ENCODE results near the gene PCDHGB4. TPM values are rescaled to one million over a fixed set of nuclear protein-coding genes. Genes with fewer than 3 reads are reported as not detected.

Gene PCDHGB4
- total and polyA plus RNA-seq, 9 of the 15 experiments (the other 6 are each of a cell fraction or from before 2014, with no cell fraction given), result 0.01 to 0.14 (median 0.03) TPM; not detected in 5

GRCh38 chr5:141366016-141366896, 21.2 kb upstream of the PCDHGB4 start:
- no peaks in the 10 kb centered on the region for H3K36me3 ChIP-seq (ENCODE audit: control insufficient read depth, insufficient read depth, low read length)
- ChIA-PET POLR2A (no interaction called here), CTCF (ENCODE audit: low intra/inter-chr PET ratio) (no interaction called here)
- no peak for DNase-seq (ENCODE audit: extremely low read depth in 1 of 4, low spot score in 3 of 4)
- in situ Hi-C loops (cut with MboI) (no loop called here), intact Hi-C loops (cut with micrococcal nuclease) (no loop called here)
- H3K4me2 ChIP-seq (ENCODE audit: insufficient read depth, low read length), result no peak overlapping the region
- TF ChIP-seq CREBBP (IDR thresholded peaks at IDR 0.05; ENCODE audit: low read depth, low read length) (no peak), ZNF75A (CRISPR knock-in tag; IDR thresholded peaks at IDR 0.05) (0 out of 2 replicates have a peak, but pooled peaks have one; percentile 64), MEF2D (tag; conservative IDR thresholded peaks at IDR 0.05; ENCODE audit: low read depth) (no peak), ZFP36 (IDR thresholded peaks at IDR 0.05; ENCODE audit: low read depth, low read length, partially characterized antibody) (no peak), NFRKB (IDR thresholded peaks at IDR 0.05; ENCODE audit: low read depth) (no peak), E2F3 (CRISPR knock-in tag; IDR thresholded peaks at IDR 0.05) (no peak)
- TF ChIP-seq, protein P1, sequence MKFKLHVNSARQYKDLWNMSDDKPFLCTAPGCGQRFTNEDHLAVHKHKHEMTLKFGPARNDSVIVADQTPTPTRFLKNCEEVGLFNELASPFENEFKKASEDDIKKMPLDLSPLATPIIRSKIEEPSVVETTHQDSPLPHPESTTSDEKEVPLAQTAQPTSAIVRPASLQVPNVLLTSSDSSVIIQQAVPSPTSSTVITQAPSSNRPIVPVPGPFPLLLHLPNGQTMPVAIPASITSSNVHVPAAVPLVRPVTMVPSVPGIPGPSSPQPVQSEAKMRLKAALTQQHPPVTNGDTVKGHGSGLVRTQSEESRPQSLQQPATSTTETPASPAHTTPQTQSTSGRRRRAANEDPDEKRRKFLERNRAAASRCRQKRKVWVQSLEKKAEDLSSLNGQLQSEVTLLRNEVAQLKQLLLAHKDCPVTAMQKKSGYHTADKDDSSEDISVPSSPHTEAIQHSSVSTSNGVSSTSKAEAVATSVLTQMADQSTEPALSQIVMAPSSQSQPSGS (CRISPR knock-in tag; IDR thresholded peaks at IDR 0.05), result no peak
- no peak for ATAC-seq
- H3K27me3 ChIP-seq (ENCODE audit: control insufficient read depth in 2 of 2, insufficient read depth in 2 of 2, low read length in 2 of 2), result peaks cover 16 to 41% of the 10 kb centered on the region in 2 experiments
- 5% methylated on average over 40 of the region's 46 CpGs for WGBS (ENCODE audit: insufficient coverage, low coverage, missing lambda C conversion rate)
- no peak overlapping the region for H3K4me3 ChIP-seq
- no peaks in the 10 kb centered on the region for H3K9me3 ChIP-seq (replicated peaks; ENCODE audit: control insufficient read depth, insufficient read depth, low read depth, low read length)
- no peak overlapping the region for H2AFZ ChIP-seq (ENCODE audit: low read depth, low read length)
- no peaks in the 10 kb centered on the region for H3K9me1 ChIP-seq (ENCODE audit: control insufficient read depth, insufficient read depth, low read length)
- H4K20me1 ChIP-seq (replicated peaks; ENCODE audit: control insufficient read depth, insufficient read depth, low read length), result no peaks in the 10 kb centered on the region
- H3K27ac ChIP-seq (ENCODE audit: extremely low read depth, low read depth, low read length), result no peak overlapping the region
- 0 out of 4 replicates have a peak overlapping the region, but pooled peaks of 1 of the 2 experiments have one; percentile 20 for H3K9ac ChIP-seq (ENCODE audit: insufficient read depth in 1 of 2, low read depth in 2 of 2, low read length in 2 of 2)
- no TSS peak for BruUV-seq (replicated peaks)
- H3K4me1 ChIP-seq (replicated peaks in 1 of 2; ENCODE audit: control insufficient read depth in 2 of 2, insufficient read depth in 2 of 2, low read length in 2 of 2), result peaks cover 0 to 12% of the 10 kb centered on the region in 2 experiments; a peak in 1 of 5 replicates
- no peaks in the 10 kb centered on the region for H3K79me2 ChIP-seq (ENCODE audit: control insufficient read depth, insufficient read depth, low read length)
- FAIRE-seq, result no peak
